GM19099 (cell line): ENCODE results near the gene ZBTB34.

ENCODE experiments used
- POLR2A ChIP-seq: IDR thresholded peaks from 3 replicates; pipeline ENCODE4 v1.6.1; 2011; ENCODE audit warnings: low read depth; ENCODE audit not compliant: insufficient read length; ENCODE audit errors: extremely low read depth

The ZBTB34 gene

GRCh38 chr9:126838895-126839294 lies 21.5 kb upstream of the ZBTB34 start:
- no peak for TF ChIP-seq POLR2A

DNA sequence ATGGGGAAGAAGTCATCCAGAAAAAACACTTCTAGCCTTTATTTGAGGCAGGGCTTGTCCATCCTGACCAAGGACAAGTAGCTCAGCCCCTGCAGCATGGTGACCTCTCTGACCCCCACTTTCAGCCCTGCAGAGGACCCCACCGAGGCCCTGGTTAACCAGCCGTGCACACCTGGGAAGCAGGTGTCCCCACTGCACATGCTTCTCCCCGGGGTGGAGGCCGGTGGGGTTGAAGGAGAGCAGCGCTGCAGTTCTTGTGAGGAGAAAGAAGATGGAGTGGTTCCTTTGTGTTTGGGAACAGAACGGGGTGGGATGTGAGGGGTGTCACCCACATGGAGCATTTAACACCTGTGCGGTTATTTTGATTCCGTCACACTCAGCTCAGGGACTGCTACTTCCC lies 21.1 kb upstream of the ZBTB34 start:
- no peak for TF ChIP-seq POLR2A

DNA sequence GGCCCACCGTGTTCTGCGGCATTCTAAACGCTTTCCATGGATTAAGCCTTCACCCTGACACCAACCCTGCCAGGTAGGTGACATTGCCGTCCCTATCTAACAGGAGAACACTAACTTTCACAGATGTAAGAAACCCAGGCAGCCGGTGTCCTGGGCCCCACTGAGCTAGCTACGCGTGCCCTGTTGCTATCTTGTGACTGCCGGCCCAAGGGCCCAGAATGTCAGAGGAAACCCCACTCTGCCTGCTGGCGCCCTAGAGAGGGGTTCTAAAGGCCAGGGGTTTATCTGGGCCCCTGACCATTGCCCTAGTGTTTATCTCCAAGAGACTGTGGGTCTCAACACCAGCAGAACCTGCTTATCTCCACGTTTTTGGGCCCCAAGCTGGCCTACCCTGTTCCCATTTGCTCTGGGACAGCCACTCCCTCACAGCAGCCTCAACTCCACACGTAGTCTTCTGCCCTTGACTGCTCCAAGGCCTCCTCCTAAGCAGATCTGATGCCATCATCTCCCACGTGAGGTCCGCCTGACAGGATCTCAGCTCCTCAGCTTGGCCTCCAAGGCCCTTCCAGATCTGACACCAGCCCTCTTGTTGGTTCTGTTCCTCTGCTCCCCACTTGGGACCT lies 18.1 kb upstream of the ZBTB34 start:
- TF ChIP-seq POLR2A = no peak

DNA sequence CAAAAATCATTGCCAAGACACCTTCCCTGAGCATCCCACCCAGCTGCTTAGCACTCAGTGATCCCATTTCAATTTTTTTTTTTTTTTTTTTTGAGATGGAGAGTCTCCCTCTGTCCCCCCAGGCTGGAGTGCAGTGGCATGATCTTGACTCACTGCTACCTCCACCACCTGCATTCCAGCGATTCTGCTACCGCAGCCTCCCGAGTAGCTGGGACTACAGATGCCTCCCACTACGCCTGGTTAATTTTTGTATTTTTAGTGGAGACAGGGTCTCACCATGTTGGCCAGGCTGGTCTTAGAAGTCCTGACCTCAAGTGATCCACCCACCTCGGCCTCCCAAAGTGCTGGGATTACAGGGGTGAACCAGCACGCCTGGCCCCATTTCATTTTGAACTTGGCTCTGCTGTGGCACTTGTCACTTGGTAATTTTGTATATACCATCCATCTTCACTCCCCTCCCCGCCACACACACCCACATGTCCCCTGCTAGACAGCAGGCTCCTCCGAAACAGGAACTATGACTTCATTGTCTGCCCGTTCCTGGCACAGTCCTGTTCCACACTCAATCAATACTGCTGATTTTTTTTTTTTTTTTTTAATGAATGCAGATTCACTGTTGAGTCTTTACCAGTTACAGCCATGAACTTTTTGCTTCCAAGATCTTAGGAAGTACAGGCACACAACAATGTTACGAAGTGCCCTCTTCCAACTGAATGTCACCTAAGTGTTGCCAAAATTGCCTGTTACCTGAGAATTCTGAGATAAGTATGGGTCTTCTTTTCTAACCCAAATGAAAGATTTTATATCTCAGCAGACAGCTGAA lies 17.3 kb upstream of the ZBTB34 start:
- no peak for TF ChIP-seq POLR2A

DNA sequence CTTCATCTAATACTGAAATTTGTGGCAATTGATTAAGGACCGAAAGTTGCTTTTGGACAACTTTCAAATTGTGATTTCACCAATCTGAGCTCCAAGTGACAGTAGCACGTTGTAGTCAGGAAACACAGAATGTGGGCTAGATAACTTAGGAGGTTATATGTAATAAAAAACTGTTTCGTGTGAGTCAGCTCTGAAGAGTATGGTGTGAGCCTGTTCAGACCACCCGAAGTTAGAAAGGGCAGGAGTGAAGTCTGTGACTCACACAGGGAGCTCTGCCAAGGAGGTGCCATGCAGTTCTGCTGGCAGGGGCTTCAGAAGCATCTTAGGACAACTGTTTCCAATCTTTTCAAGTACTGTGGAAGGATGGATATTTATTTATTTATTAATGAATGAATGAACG lies 16.4 kb upstream of the ZBTB34 start:
- TF ChIP-seq POLR2A = no peak

- no peak for TF ChIP-seq POLR2A
These were observed 13.4 kb upstream of the ZBTB34 start for GRCh38 chr9:126847051-126847450.

- no peak for TF ChIP-seq POLR2A
These were observed 10.7 kb upstream of the ZBTB34 start for GRCh38 chr9:126849591-126850225.

GRCh38 chr9:126851286-126851880 lies 9.1 kb upstream of the ZBTB34 start:
- no peak for TF ChIP-seq POLR2A

- no peak for TF ChIP-seq POLR2A
These were observed 8.3 kb upstream of the ZBTB34 start for GRCh38 chr9:126852086-126852688.

GRCh38 chr9:126853667-126854066 lies 6.8 kb upstream of the ZBTB34 start:
- TF ChIP-seq POLR2A = no peak

- no peak for TF ChIP-seq POLR2A
These were observed 5.7 kb upstream of the ZBTB34 start for GRCh38 chr9:126854734-126855133.

GRCh38 chr9:126856326-126856877 lies 4.0 kb upstream of the ZBTB34 start:
- no peak for TF ChIP-seq POLR2A

- no peak for TF ChIP-seq POLR2A
These were observed 3.0 kb upstream of the ZBTB34 start for GRCh38 chr9:126857261-126857960.

GRCh38 chr9:126859111-126859510 lies 1.3 kb upstream of the ZBTB34 start:
- no peak for TF ChIP-seq POLR2A
